ENCODE measurements around the gene CLDN9.

DNA sequence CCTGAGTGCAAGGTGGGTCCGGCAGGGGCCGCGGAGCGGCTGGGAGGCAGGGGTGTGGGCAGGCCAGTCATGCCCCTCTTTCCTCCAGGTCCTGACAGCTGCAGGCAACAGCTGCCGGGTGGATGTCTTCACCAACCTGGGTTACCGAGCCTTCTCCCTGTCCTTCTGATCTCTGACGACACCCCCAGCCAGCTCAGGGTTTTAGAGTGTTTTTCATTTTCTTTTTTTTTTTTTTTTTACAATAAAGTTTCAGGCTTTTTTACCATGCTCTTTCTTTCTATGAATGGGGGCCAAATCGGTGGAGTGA lies 14.7 kb downstream of the CLDN9 start:
- TF ChIP-seq EP300 (IDR thresholded peaks at IDR 0.05) (no peak), POLR2A (IDR thresholded peaks at IDR 0.05) (no peak), POLR2AphosphoS5 (IDR thresholded peaks at IDR 0.05) (no peak)
- TF ChIP-seq, protein P1, sequence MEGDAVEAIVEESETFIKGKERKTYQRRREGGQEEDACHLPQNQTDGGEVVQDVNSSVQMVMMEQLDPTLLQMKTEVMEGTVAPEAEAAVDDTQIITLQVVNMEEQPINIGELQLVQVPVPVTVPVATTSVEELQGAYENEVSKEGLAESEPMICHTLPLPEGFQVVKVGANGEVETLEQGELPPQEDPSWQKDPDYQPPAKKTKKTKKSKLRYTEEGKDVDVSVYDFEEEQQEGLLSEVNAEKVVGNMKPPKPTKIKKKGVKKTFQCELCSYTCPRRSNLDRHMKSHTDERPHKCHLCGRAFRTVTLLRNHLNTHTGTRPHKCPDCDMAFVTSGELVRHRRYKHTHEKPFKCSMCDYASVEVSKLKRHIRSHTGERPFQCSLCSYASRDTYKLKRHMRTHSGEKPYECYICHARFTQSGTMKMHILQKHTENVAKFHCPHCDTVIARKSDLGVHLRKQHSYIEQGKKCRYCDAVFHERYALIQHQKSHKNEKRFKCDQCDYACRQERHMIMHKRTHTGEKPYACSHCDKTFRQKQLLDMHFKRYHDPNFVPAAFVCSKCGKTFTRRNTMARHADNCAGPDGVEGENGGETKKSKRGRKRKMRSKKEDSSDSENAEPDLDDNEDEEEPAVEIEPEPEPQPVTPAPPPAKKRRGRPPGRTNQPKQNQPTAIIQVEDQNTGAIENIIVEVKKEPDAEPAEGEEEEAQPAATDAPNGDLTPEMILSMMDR (IDR thresholded peaks at IDR 0.05), result no peak

All from gastroesophageal sphincter (tissue), 3 donors.